Hematopoietic multipotent progenitor cell (in vitro differentiated cells): ENCODE data around the gene MPHOSPH9. TPM values are rescaled to one million over a fixed set of nuclear protein-coding genes. Genes with fewer than 3 reads are reported as not detected.

Source experiments
- DNase-seq, 3 donors: peaks; one replicate each; pipeline ENCODE4 v3.0.0-alpha.2; 2011 to 2015; ENCODE audit warnings: low read depth in 2 of 3, low spot score in 2 of 3
- total RNA-seq: library from RNA; depleted of rRNA; stranded (reverse); fragments of >200 nt; gene quantifications from one replicate; pipeline ENCODE4 v1.2.3, GENCODE V29; 2012

Gene MPHOSPH9
- total RNA-seq, 1 donor, result 40.9 TPM

GRCh38 chr12:123131291-123131832 lies 101.6 kb downstream of the MPHOSPH9 start:
- no peak for DNase-seq

- DNase-seq, result no peak
These were observed 103.3 kb downstream of the MPHOSPH9 start for GRCh38 chr12:123129621-123130020.

- DNase-seq, result no peak
These were observed 105.8 kb downstream of the MPHOSPH9 start for GRCh38 chr12:123127182-123127495.

- peak in 2 of 3 donors; percentile 28 to 56 for DNase-seq
These were observed 106.4 kb downstream of the MPHOSPH9 start for GRCh38 chr12:123126294-123127181.

- DNase-seq, result no peak
These were observed 110.3 kb downstream of the MPHOSPH9 start for GRCh38 chr12:123122626-123123025.

GRCh38 chr12:123121670-123122069 lies 111.3 kb downstream of the MPHOSPH9 start:
- no peak for DNase-seq

- no peak for DNase-seq
These were observed 112.3 kb downstream of the MPHOSPH9 start for GRCh38 chr12:123120452-123121166.

GRCh38 chr12:123119808-123120207 lies 113.1 kb downstream of the MPHOSPH9 start:
- no peak for DNase-seq

GRCh38 chr12:123118497-123118896 lies 114.4 kb downstream of the MPHOSPH9 start:
- DNase-seq, result no peak

- DNase-seq, result peak in 1 of 3 donors; percentile 22
These were observed 117.4 kb downstream of the MPHOSPH9 start for GRCh38 chr12:123115409-123116121.

- no peak for DNase-seq
These were observed 118.4 kb downstream of the MPHOSPH9 start for GRCh38 chr12:123114304-123115083.

- no peak for DNase-seq
These were observed 119.9 kb downstream of the MPHOSPH9 start for GRCh38 chr12:123113026-123113425.

- DNase-seq, result no peak
These were observed 121.3 kb downstream of the MPHOSPH9 start for GRCh38 chr12:123111498-123112165.

GRCh38 chr12:123109319-123109772 lies 123.6 kb downstream of the MPHOSPH9 start:
- no peak for DNase-seq

GRCh38 chr12:123108682-123109066 lies 124.3 kb downstream of the MPHOSPH9 start:
- DNase-seq, result no peak

- DNase-seq, result no peak
These were observed 124.8 kb downstream of the MPHOSPH9 start for GRCh38 chr12:123107926-123108681.

- DNase-seq, result no peak
These were observed 126.1 kb downstream of the MPHOSPH9 start for GRCh38 chr12:123106640-123107359.

GRCh38 chr12:123105211-123105826 lies 127.6 kb downstream of the MPHOSPH9 start:
- no peak for DNase-seq
